Ovary (tissue), 9 donors: ENCODE results near the gene TPX2. TPM values are rescaled to one million over a fixed set of nuclear protein-coding genes. Genes with fewer than 3 reads are reported as not detected.

Experiments
- DNase-seq, 5 donors: peaks; one replicate each; pipeline ENCODE4 v3.0.0-alpha.2; 2019 to 2020
- H3K27ac ChIP-seq, 2 donors: fragments of 200-600 bp; one replicate each; pipeline versions ENCODE4 v1.5.1 to v1.8.0; 2019 to 2022
- H3K27me3 ChIP-seq: fragments of 200-600 bp; one replicate; pipeline ENCODE4 v1.8.0; 2022
- H3K36me3 ChIP-seq: fragments of 200-600 bp; sonication (generic); one replicate; pipeline ENCODE4 v1.5.1; 2019
- H3K4me1 ChIP-seq: one replicate; pipeline ENCODE4 v1.8.1; 2013; ENCODE audit warnings: mild to moderate bottlenecking, moderate library complexity; ENCODE audit not compliant: insufficient read depth
- H3K4me3 ChIP-seq: fragments of 200-600 bp; sonication (generic); one replicate; pipeline ENCODE4 v1.5.1; 2017
- H3K9me3 ChIP-seq, 2 donors: fragments of 200-600 bp in 1 of 2; sonication (generic) in 1 of 2; one replicate each; pipeline versions ENCODE4 v1.5.1 to v1.8.1; 2013 to 2019; ENCODE audit warnings: mild to moderate bottlenecking in 1 of 2, moderate library complexity in 1 of 2
- EP300 ChIP-seq: sonication (generic); formaldehyde crosslinking; IDR thresholded peaks from one replicate; pipeline ENCODE4 v1.6.1; 2017; ENCODE audit warnings: antibody characterized with exemption
- POLR2A ChIP-seq: fragments of 450-650 bp; IDR thresholded peaks from one replicate; pipeline ENCODE4 v1.6.1; 2017; ENCODE audit warnings: antibody characterized with exemption, mild to moderate bottlenecking, moderate library complexity
- WGBS, 3 donors: extraction: QIAGEN DNeasy Blood & Tissue Kit in 1 of 3; methylation state at CpG; one replicate each; pipeline versions ENCODE4 v1.1.5 to v1.1.7; 2013 to 2017; 5-methylcytosine and 5-hydroxymethylcytosine counted together
- intact Hi-C, 4 donors: fragments of 100-400 bp; cut with DNase I; formaldehyde crosslinking; loops; one replicate each; pipeline versions ENCODE4 v1.11.0 to v1.15.1; 2022 to 2023
- polyA plus RNA-seq, 2 donors: library from polyadenylated mRNA; stranded (reverse); fragments of 200-250 nt in 1 of 2; fragments of 350-450 nt in 1 of 2; fragmentation: Illumina TruSeq in 1 of 2; extraction: RNeasy Lipid Tissue Mini Kit (QIAGEN cat#74804) in 1 of 2; gene quantifications; one replicate each; pipeline ENCODE4 v1.2.3, GENCODE V29; 2013 to 2014
- total RNA-seq, 7 donors: library from RNA; depleted of rRNA in 2 of 7; stranded (reverse); fragments of >200 nt in 2 of 7; fragmentation: NEBNext Ultra II Directional in 3 of 7; extraction: Animal tissue kit (Norgen Biotek cat#: 25700) in 3 of 7; gene quantifications; one replicate each; pipeline versions ENCODE4 v1.1.0 to v1.2.4, GENCODE V29; 2016 to 2023
- TF ChIP-seq, protein P1 (sequence below), 3 donors: fragments of 450-650 bp in 2 of 3; fragments of 200-600 bp in 1 of 3; IDR thresholded peaks; one replicate each; pipeline versions ENCODE4 v1.5.1 to v1.8.0; 2016 to 2022; ENCODE audit warnings: antibody characterized with exemption in 3 of 3, mild to moderate bottlenecking in 1 of 3
- donor health status: DM: no; HTN: no; CAD: no; lungs with moderate emphysema.
- donor health status: DM: no; HTN: no; CAD: no.
- donor health status: Bipolar disorder and iron deficiency.
- donor health status: DM: yes; HTN: yes; CAD: no.
- donor health status: DM: no; HTN: no; CAD: no.
- donor health status: DM: yes; HTN: yes; CAD: no.

Gene TPX2
- total and polyA plus RNA-seq, 9 donors: 0.10 to 5.2 (median 0.91) TPM

DNA sequence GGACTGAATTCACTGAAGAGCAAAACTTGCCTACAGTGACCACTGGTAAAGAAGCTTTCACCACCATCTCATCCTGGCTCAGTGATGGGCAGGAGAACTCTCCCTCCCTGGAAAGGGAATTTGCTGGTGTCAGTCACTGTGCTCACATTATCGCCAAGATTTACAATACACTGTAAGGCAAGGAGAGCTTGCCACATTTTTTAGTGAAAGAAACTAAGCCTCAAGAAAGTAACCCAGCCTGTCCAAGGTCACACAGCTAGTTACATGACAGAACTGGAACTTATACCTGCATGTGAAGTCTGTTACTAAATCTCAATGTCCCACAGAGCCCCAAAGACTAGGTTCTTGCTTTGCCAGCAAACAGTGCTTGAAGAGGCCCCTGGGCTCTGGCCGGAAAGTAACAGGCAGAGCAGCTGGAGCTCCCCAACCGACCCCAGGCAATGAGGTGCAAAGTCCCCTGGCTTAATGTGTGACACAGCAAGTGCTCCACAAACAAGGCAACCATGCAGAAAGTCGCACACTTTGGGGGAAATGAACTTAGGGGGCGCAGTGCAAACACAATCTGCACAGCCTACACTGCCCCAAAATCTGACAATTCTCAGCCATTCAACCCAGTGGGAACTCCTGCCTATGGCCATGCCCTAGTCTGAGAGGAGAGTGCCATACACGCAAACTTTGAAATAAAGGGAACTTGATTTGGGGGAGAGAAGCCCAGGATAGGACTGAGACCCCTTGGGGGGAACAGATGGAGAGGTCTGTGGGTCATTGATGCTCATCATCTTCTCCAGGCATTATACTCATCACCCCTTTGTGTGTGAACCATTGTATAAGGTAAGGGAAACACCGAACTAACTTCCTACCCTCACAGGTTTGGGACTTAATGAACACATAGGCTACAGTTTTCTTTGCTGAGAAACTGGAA, 18.3 kb upstream of the TPX2 start:
- Histone ChIP-seq H3K4me1 (peaks cover 23% of the 10 kb centered on the region), H3K36me3 (no peaks in the 10 kb centered on the region), H3K4me3 (peak overlapping the region; percentile 96), H3K27me3 (no peaks in the 10 kb centered on the region), H3K9me3 (no peaks in the 10 kb centered on the region), H3K27ac (no peak overlapping the region)
- WGBS, 3 donors: 55 to 57% (median 55%) methylated on average over 7 of the region's 7 CpGs
- intact Hi-C loops: no loop called here
- DNase-seq: peak in 1 of 5 donors; percentile 22
- TF ChIP-seq EP300 (no peak), POLR2A (no peak)
- TF ChIP-seq, protein P1, sequence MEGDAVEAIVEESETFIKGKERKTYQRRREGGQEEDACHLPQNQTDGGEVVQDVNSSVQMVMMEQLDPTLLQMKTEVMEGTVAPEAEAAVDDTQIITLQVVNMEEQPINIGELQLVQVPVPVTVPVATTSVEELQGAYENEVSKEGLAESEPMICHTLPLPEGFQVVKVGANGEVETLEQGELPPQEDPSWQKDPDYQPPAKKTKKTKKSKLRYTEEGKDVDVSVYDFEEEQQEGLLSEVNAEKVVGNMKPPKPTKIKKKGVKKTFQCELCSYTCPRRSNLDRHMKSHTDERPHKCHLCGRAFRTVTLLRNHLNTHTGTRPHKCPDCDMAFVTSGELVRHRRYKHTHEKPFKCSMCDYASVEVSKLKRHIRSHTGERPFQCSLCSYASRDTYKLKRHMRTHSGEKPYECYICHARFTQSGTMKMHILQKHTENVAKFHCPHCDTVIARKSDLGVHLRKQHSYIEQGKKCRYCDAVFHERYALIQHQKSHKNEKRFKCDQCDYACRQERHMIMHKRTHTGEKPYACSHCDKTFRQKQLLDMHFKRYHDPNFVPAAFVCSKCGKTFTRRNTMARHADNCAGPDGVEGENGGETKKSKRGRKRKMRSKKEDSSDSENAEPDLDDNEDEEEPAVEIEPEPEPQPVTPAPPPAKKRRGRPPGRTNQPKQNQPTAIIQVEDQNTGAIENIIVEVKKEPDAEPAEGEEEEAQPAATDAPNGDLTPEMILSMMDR (IDR thresholded peaks at IDR 0.05): no peak

DNA sequence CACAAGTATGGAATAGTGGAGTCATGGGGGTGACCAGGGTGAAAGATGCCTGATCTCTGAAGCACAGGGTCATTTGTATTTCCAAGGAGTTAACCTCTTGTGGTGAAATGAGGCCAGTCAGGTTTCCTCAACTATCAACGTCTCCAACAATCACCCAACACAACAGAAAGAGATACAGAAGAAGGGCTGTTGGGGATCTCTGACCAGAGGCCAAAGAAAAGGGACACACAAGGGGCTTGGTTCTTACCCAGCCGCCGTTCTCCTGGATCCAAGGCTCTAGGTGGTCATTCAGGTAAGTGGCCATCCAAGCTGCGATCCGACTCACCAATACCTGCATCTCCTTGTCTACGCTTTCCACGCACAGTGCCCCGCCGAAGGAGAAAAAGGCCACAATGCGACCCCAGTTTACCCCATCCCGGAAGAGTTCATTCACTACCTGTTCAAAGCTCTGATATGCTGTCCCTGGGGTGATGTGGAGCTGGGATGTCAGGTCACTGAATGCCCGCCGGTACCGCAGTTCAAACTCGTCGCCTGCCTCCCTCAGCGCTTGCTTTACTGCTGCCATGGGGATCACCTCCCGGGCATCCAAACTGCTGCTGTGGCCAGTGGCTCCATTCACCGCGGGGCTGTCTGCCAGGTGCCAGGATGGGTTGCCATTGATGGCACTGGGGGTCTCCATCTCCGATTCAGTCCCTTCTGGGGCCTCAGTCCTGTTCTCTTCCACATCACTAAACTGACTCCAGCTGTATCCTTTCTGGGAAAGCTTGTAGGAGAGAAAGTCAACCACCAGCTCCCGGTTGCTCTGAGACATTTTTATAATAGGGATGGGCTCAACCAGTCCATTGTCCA, 17.5 kb upstream of the TPX2 start:
- TF ChIP-seq, protein P1 (IDR thresholded peaks at IDR 0.05): no peak
- TF ChIP-seq POLR2A: no peak
- no peak for TF ChIP-seq EP300
- intact Hi-C loops: loop anchor here in 2 of 4 donors (2.0 kb wide), 2 partner anchors 59 to 61 kb away; no protein-coding TSS in a partner anchor
- peak in 3 of 5 donors; percentile 43 to 55 (median 53) for DNase-seq
- WGBS, 3 donors: 78 to 80% (median 80%) methylated on average over 21 to 22 of the region's 22 CpGs
- H3K9me3 ChIP-seq: no peaks in the 10 kb centered on the region
- peak overlapping the region; percentile 79 to 93 for H3K27ac ChIP-seq
- no peaks in the 10 kb centered on the region for H3K27me3 ChIP-seq
- peaks cover 23% of the 10 kb centered on the region for H3K4me1 ChIP-seq
- H3K4me3 ChIP-seq: peak overlapping the region; percentile 96
- no peaks in the 10 kb centered on the region for H3K36me3 ChIP-seq

DNA sequence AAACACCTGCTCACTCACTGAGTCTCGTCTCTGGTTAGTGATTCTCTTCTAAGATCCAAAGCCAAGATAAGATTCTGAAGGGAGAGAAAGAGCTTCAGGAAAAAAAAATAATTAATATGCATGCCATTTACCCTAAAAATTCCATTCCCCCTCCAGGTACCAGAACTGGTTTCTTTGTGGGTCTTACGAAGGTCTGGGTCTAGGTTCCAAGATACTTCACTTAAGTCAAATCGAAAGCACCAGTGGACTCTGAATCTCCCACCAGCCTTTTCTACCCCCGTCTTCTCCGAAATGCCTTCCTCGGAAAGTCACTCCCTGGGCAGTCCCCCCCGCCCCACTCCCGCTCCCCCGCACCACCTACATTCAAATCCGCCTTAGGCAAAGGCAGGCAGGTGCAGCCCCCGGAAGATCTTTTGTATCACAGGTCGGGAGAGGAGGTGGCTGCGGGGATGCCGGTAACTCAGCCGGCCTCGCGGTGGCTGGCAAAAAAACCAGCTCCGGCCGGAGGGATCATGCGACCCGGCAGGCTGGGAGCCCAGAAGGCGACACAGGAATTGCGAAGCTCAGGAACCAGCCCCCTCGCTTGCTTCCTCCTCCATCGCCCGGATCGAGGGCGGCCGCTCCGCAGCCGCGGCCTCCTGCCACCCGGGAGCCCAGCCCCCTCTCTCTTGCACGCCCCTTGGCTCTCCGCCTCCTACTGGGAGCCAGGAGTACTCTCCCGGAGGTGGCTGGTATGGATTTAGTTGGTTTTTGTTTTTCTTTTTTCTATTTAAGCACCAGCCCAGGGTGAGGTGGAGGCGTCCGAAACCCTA, 16.6 kb upstream of the TPX2 start, which contains the start of gene BCL2L1:
Gene BCL2L1, minus strand, starts transcription at position 612 of the 812 bp plus-strand sequence. CDS start 650 bp downstream, outside the sequence.
- 0 to 2% (median 1%) methylated on average over 38 of the region's 38 CpGs for WGBS, 3 donors
- Histone ChIP-seq H3K9me3 (no peaks in the 10 kb centered on the region), H3K27ac (peak within 1 kb of the TSS; percentile 79 to 93), H3K4me3 (peak within 1 kb of the TSS; percentile 96), H3K4me1 (peaks cover 23% of the 10 kb centered on the region), H3K27me3 (no peaks in the 10 kb centered on the region), H3K36me3 (no peaks in the 10 kb centered on the region)
- intact Hi-C loops: loop anchor here in 3 of 4 donors (1.0 to 2.0 kb wide), 3 partner anchors 60 to 62 kb away; no protein-coding TSS in a partner anchor
- TF ChIP-seq, protein P1 (IDR thresholded peaks at IDR 0.05): peak; percentile 37 to 60 (median 49)
- no peak for TF ChIP-seq EP300
- peak; percentile 77 to 86 (median 80) for DNase-seq

DNA sequence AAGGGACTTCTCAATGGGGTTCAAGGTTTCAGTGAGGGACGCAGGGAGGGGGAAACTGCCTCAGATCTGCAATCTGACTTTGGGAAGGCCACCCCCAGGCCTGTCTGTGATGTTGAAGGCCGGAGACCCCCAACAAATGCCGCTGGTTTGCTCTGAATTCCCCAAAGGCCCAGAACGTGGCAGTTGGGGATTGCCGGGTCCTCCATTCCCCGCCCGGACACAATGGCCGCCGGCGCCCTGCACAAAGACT, 16.1 kb upstream of the TPX2 start:
- H3K4me3 ChIP-seq: peak overlapping the region; percentile 96
- TF ChIP-seq POLR2A: no peak
- no peaks in the 10 kb centered on the region for H3K9me3 ChIP-seq
- intact Hi-C loops: loop anchor here in 3 of 4 donors (1.0 to 2.0 kb wide), 3 partner anchors 60 to 62 kb away; no protein-coding TSS in a partner anchor
- no peak for DNase-seq
- H3K27me3 ChIP-seq: no peaks in the 10 kb centered on the region
- 0 to 1% (median 1%) methylated on average over 6 to 10 of the region's 10 CpGs for WGBS, 3 donors
- no peaks in the 10 kb centered on the region for H3K36me3 ChIP-seq
- H3K4me1 ChIP-seq: peaks cover 22% of the 10 kb centered on the region
- peak overlapping the region; percentile 79 to 93 for H3K27ac ChIP-seq
